OCI-LY1 (cell line): ENCODE data around the gene ZFHX3.

Source experiments
- H2AFZ ChIP-seq: fragments of 200-600 bp; sonication (generic), shearing (Covaris generic); 2 replicates; pipeline ENCODE4 v1.6.0; 2014; ENCODE audit warnings: antibody characterized with exemption, mild to moderate bottlenecking, low read length
- H3F3A ChIP-seq: fragments of 200-600 bp; sonication (generic), shearing (Covaris generic); 2 replicates; pipeline ENCODE4 v1.6.0; 2014; ENCODE audit warnings: mild to moderate bottlenecking, antibody characterized with exemption, low read length, moderate library complexity; ENCODE audit not compliant: insufficient read depth
- H3K27ac ChIP-seq: fragments of 200-600 bp; sonication (generic); 2 replicates; pipeline ENCODE4 v1.5.1; 2014; ENCODE audit warnings: low read length, mixed run types, mild to moderate bottlenecking, low read depth; ENCODE audit not compliant: poor library complexity, severe bottlenecking
- H3K27me3 ChIP-seq: fragments of 200-600 bp; sonication (generic); 2 replicates; pipeline ENCODE4 v1.6.0; 2014; ENCODE audit warnings: antibody characterized with exemption, mild to moderate bottlenecking, low read length, moderate library complexity; ENCODE audit not compliant: insufficient read depth
- H3K36me3 ChIP-seq: fragments of 200-600 bp; sonication (generic); 2 replicates; pipeline ENCODE4 v1.6.1; 2014; ENCODE audit warnings: mild to moderate bottlenecking, antibody characterized with exemption, low read length, moderate library complexity, mixed read lengths; ENCODE audit not compliant: insufficient read depth
- H3K4me1 ChIP-seq: fragments of 200-600 bp; sonication (generic); 2 replicates; pipeline ENCODE4 v1.5.1; 2014; ENCODE audit warnings: mild to moderate bottlenecking, low read length, moderate library complexity; ENCODE audit not compliant: insufficient read depth, severe bottlenecking
- H3K4me2 ChIP-seq: fragments of 200-600 bp; sonication (generic), shearing (Covaris generic); 2 replicates; pipeline ENCODE4 v1.6.1; 2014; ENCODE audit warnings: low read length
- H3K4me3 ChIP-seq: fragments of 200-600 bp; sonication (generic); 2 replicates; pipeline ENCODE4 v1.5.1; 2014; ENCODE audit warnings: low read length, low read depth, mild to moderate bottlenecking, mixed read lengths; ENCODE audit not compliant: poor library complexity, severe bottlenecking
- H3K79me2 ChIP-seq: fragments of 200-600 bp; shearing (Covaris generic); 2 replicates; pipeline ENCODE4 v1.6.1; 2016; ENCODE audit warnings: mixed run types, low read length, mixed read lengths; ENCODE audit not compliant: insufficient read depth
- H3K9ac ChIP-seq: fragments of 200-600 bp; sonication (generic), shearing (Covaris generic); 2 replicates; pipeline ENCODE4 v1.6.1; 2014; ENCODE audit warnings: mild to moderate bottlenecking, low read length, mixed read lengths
- H3K9me2 ChIP-seq: fragments of 200-600 bp; sonication (generic), shearing (Covaris generic); 2 replicates; pipeline ENCODE4 v1.6.1; 2014; ENCODE audit warnings: low read depth, mild to moderate bottlenecking, low read length, mixed read lengths
- H3K9me3 ChIP-seq: fragments of 200-600 bp; shearing (Covaris generic); 2 replicates; pipeline ENCODE4 v1.6.1; 2014; ENCODE audit warnings: low read length, mixed read lengths
- H4K20me1 ChIP-seq: fragments of 200-600 bp; sonication (generic), shearing (Covaris generic); 2 replicates; pipeline ENCODE4 v1.6.0; 2016; ENCODE audit warnings: mild to moderate bottlenecking, low read length; ENCODE audit not compliant: insufficient read depth
- EZH2 ChIP-seq: fragments of 200-600 bp; sonication (generic), shearing (Covaris generic); IDR thresholded peaks from 2 replicates; pipeline ENCODE4 v1.8.0; 2017; ENCODE audit warnings: borderline replicate concordance, mixed run types, mild to moderate bottlenecking, antibody characterized with exemption, low read length, moderate library complexity, mixed read lengths
- TF ChIP-seq, protein P1 (sequence below): fragments of 200-600 bp; sonication (generic), shearing (Covaris generic); IDR thresholded peaks from 2 replicates; pipeline ENCODE4 v1.5.1; 2017; ENCODE audit warnings: mild to moderate bottlenecking, antibody characterized with exemption, low read length, moderate library complexity, mixed read lengths

ZFHX3 gene

DNA sequence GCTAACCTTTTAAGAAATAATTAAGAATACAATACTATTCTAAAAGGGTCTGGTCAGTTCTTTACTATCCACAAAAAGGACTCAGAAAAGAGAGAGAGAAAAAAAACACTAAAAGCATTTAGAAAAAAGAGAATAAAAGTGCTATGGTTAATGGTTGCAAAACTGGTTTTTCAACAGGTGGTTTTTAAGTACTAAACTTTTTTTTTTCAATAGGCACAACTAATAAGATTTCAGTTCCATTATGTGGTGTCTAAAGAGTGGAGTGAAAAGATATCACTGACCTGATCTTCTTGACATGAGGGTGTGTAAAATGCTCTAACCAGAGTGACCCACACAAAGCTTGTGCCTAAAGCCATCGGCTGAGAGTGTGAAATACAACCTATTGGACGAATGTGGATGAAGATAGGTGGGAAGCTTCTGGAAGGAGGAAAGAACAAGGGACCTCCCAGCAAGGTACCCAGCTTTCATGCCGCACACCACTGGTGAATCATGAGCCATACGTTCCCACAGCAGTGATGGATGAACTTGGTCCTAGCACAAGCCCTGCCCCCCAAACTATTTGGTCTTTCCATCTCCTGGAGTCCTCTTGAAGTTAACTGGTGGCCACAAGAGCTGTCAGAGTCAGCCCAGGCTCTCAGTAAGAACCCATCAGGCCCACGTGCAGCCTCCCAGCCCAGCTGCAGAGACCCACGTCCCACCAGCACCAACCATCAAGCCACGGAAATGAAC, 103.0 kb downstream of the ZFHX3 start:
- no peaks in the 10 kb centered on the region for H3K4me1 ChIP-seq
- no peaks in the 10 kb centered on the region for H3K79me2 ChIP-seq
- no peaks in the 10 kb centered on the region for H3K9me3 ChIP-seq
- H3K9me2 ChIP-seq = no peaks in the 10 kb centered on the region
- H4K20me1 ChIP-seq = no peaks in the 10 kb centered on the region
- no peak overlapping the region for H2AFZ ChIP-seq
- H3K27me3 ChIP-seq = no peaks in the 10 kb centered on the region
- no peak overlapping the region for H3K4me3 ChIP-seq
- no peaks in the 10 kb centered on the region for H3F3A ChIP-seq
- no peak overlapping the region for H3K27ac ChIP-seq
- H3K4me2 ChIP-seq = no peak overlapping the region
- H3K36me3 ChIP-seq = no peaks in the 10 kb centered on the region
- no peak for TF ChIP-seq EZH2
- TF ChIP-seq, protein P1, sequence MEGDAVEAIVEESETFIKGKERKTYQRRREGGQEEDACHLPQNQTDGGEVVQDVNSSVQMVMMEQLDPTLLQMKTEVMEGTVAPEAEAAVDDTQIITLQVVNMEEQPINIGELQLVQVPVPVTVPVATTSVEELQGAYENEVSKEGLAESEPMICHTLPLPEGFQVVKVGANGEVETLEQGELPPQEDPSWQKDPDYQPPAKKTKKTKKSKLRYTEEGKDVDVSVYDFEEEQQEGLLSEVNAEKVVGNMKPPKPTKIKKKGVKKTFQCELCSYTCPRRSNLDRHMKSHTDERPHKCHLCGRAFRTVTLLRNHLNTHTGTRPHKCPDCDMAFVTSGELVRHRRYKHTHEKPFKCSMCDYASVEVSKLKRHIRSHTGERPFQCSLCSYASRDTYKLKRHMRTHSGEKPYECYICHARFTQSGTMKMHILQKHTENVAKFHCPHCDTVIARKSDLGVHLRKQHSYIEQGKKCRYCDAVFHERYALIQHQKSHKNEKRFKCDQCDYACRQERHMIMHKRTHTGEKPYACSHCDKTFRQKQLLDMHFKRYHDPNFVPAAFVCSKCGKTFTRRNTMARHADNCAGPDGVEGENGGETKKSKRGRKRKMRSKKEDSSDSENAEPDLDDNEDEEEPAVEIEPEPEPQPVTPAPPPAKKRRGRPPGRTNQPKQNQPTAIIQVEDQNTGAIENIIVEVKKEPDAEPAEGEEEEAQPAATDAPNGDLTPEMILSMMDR = no peak
- H3K9ac ChIP-seq = no peak overlapping the region

DNA sequence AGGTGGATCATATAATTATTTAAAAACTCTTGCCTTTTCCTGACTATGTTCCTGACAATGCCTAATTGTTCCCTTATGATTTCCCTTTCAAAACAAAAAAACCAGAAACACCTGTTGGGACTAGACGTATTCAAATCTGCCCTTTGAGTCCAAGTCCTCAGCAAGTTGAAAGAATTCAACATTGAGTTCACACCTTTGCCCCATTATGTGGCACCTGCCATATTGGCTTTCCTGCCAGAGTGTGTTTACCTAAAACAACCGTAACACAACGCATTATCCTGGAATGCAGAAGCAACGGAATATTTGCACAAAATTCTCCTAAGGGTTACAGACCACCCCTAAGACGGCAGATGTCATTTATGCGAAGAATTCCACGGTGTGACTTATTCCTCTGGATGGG, 105.9 kb downstream of the ZFHX3 start:
- H2AFZ ChIP-seq = no peak overlapping the region
- no peaks in the 10 kb centered on the region for H3K9me2 ChIP-seq
- no peaks in the 10 kb centered on the region for H4K20me1 ChIP-seq
- no peaks in the 10 kb centered on the region for H3K36me3 ChIP-seq
- no peak overlapping the region for H3K4me3 ChIP-seq
- no peaks in the 10 kb centered on the region for H3K79me2 ChIP-seq
- no peaks in the 10 kb centered on the region for H3K4me1 ChIP-seq
- no peak overlapping the region for H3K4me2 ChIP-seq
- no peak overlapping the region for H3K27ac ChIP-seq
- TF ChIP-seq, protein P1 = no peak
- no peak for TF ChIP-seq EZH2
- H3K9me3 ChIP-seq = no peaks in the 10 kb centered on the region
- no peaks in the 10 kb centered on the region for H3K27me3 ChIP-seq
- no peaks in the 10 kb centered on the region for H3F3A ChIP-seq
- no peak overlapping the region for H3K9ac ChIP-seq

DNA sequence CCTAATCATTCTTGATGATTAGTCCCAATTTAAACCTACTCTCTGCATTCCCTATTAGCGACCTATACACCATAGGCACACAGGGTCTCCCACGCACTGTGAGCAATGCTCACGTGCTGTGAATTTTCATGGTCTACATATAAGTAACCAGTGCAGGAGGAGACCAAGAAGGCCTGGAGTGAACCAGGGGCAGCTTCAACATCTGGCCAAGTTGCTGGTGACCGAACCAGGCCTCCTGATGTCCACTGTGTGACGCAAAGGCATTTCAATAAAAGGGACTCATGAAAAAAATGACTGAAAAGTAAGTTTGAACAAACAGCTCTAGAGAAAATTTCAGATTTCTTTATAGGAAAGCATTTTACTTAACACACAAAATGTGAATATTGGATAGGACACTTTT, 107.0 kb downstream of the ZFHX3 start:
- no peaks in the 10 kb centered on the region for H3K4me1 ChIP-seq
- H3F3A ChIP-seq = no peaks in the 10 kb centered on the region
- no peaks in the 10 kb centered on the region for H3K9me2 ChIP-seq
- H3K9me3 ChIP-seq = no peaks in the 10 kb centered on the region
- H3K79me2 ChIP-seq = no peaks in the 10 kb centered on the region
- no peak for TF ChIP-seq EZH2
- TF ChIP-seq, protein P1 = no peak
- H2AFZ ChIP-seq = no peak overlapping the region
- no peak overlapping the region for H3K4me2 ChIP-seq
- no peaks in the 10 kb centered on the region for H3K36me3 ChIP-seq
- H3K9ac ChIP-seq = no peak overlapping the region
- H4K20me1 ChIP-seq = no peaks in the 10 kb centered on the region
- no peak overlapping the region for H3K27ac ChIP-seq
- H3K4me3 ChIP-seq = no peak overlapping the region
- no peaks in the 10 kb centered on the region for H3K27me3 ChIP-seq
